RWPE2 (cell line): ENCODE results near the gene AIRE.
A peak's percentile ranks its signal among the peaks of the same experiment; 100 is the strongest.

Source experiments
- ATAC-seq: fragments of 200-7000 bp; cut with Tn5 transposase; 3 replicates; pipeline ENCODE4 v1.9.1; 2021; ENCODE audit warnings: low read depth
- DNase-seq: peaks from one replicate; pipeline ENCODE4 v3.0.0-alpha.2; 2020; ENCODE audit warnings: low spot score
- H3K27ac ChIP-seq: fragments of 450-650 bp; 2 replicates; pipeline ENCODE4 v1.5.1; 2017; ENCODE audit warnings: mild to moderate bottlenecking; ENCODE audit not compliant: poor library complexity, severe bottlenecking
- H3K27me3 ChIP-seq: fragments of 250-450 bp; sonication (Bioruptor Pico); 2 replicates; pipeline ENCODE4 v1.5.1; 2021; ENCODE audit warnings: mild to moderate bottlenecking, moderate library complexity; ENCODE audit not compliant: insufficient read depth, poor library complexity, severe bottlenecking
- H3K36me3 ChIP-seq: fragments of 250-450 bp; sonication (Bioruptor Pico); 2 replicates; pipeline ENCODE4 v1.5.1; 2020; ENCODE audit warnings: low read depth, mild to moderate bottlenecking, moderate library complexity
- H3K4me1 ChIP-seq: fragments of 250-450 bp; sonication (Bioruptor Pico); 2 replicates; pipeline ENCODE4 v1.5.1; 2021; ENCODE audit warnings: mild to moderate bottlenecking, moderate library complexity; ENCODE audit not compliant: insufficient read depth, poor library complexity, severe bottlenecking
- H3K4me3 ChIP-seq: fragments of 250-450 bp; sonication (Bioruptor Pico); 2 replicates; pipeline ENCODE4 v1.5.1; 2021; ENCODE audit warnings: mild to moderate bottlenecking, moderate library complexity; ENCODE audit not compliant: severe bottlenecking
- H3K9me3 ChIP-seq: fragments of 250-450 bp; sonication (Bioruptor Pico); 2 replicates; pipeline ENCODE4 v1.5.1; 2021; ENCODE audit warnings: mild to moderate bottlenecking, moderate library complexity; ENCODE audit not compliant: severe bottlenecking
- CTCF ChIP-seq: fragments of 450-650 bp; IDR thresholded peaks from one replicate; pipeline ENCODE4 v1.5.1; 2017; ENCODE audit warnings: mild to moderate bottlenecking, moderate library complexity; ENCODE audit not compliant: poor library complexity, severe bottlenecking

Gene AIRE

GRCh38 chr21:44271558-44272283 is 14.0 kb upstream of the AIRE start:
- H3K4me1 ChIP-seq, result no peaks in the 10 kb centered on the region
- H3K9me3 ChIP-seq, result no peaks in the 10 kb centered on the region
- H3K36me3 ChIP-seq, result no peaks in the 10 kb centered on the region
- ATAC-seq (no peak), DNase-seq (no peak)
- H3K27ac ChIP-seq, result no peak overlapping the region
- no peak overlapping the region for H3K4me3 ChIP-seq
- no peak for TF ChIP-seq CTCF
- no peaks in the 10 kb centered on the region for H3K27me3 ChIP-seq

- H3K27me3 ChIP-seq, result no peaks in the 10 kb centered on the region
- H3K4me1 ChIP-seq, result no peaks in the 10 kb centered on the region
- no peak for TF ChIP-seq CTCF
- H3K36me3 ChIP-seq, result no peaks in the 10 kb centered on the region
- no peaks in the 10 kb centered on the region for H3K9me3 ChIP-seq
- no peak overlapping the region for H3K4me3 ChIP-seq
- no peak for ATAC-seq
- DNase-seq, result peak; percentile 43
- H3K27ac ChIP-seq, result no peak overlapping the region
Observed at GRCh38 chr21:44272284-44272858, 13.3 kb upstream of the AIRE start.

GRCh38 chr21:44273046-44273445 is 12.6 kb upstream of the AIRE start:
- ATAC-seq, result no peak
- H3K27me3 ChIP-seq, result no peaks in the 10 kb centered on the region

GRCh38 chr21:44275041-44275440 is 10.6 kb upstream of the AIRE start:
- H3K36me3 ChIP-seq, result no peaks in the 10 kb centered on the region
- H3K27ac ChIP-seq, result no peak overlapping the region
- DNase-seq (no peak), ATAC-seq (no peak)
- no peaks in the 10 kb centered on the region for H3K27me3 ChIP-seq
- TF ChIP-seq CTCF, result no peak
- no peaks in the 10 kb centered on the region for H3K9me3 ChIP-seq
- H3K4me3 ChIP-seq, result no peak overlapping the region
- no peaks in the 10 kb centered on the region for H3K4me1 ChIP-seq

More at GRCh38 chr21:44273046-44273445, 12.6 kb upstream of the AIRE start:
- Histone ChIP-seq H3K27ac (no peak overlapping the region), H3K36me3 (no peaks in the 10 kb centered on the region), H3K4me1 (no peaks in the 10 kb centered on the region), H3K4me3 (no peak overlapping the region), H3K9me3 (no peaks in the 10 kb centered on the region)
- DNase-seq, result peak; percentile 46
- no peak for TF ChIP-seq CTCF
